NB4 (cell line): ENCODE measurements around the gene HOXB2.

ENCODE experiments used
- CTCF ChIP-seq: IDR thresholded peaks from one replicate; pipeline ENCODE4 v1.5.1; 2012; ENCODE audit warnings: low read depth, low read length
- MAX ChIP-seq: IDR thresholded peaks from 2 replicates; pipeline ENCODE4 v1.6.1; 2011; ENCODE audit warnings: low read depth, low read length
- MYC ChIP-seq: IDR thresholded peaks from 2 replicates; pipeline ENCODE4 v1.6.1; 2011; ENCODE audit warnings: low read depth, low read length

- no peak for TF ChIP-seq CTCF
- no peak for TF ChIP-seq MYC
- no peak for TF ChIP-seq MAX
These were observed 24.9 kb upstream of the HOXB2 start for GRCh38 chr17:48569674-48570324.
